Epithelial cell of prostate (primary cell): ENCODE results near the gene ABCC4.

Experiments
- DNase-seq: peaks from one replicate; pipeline ENCODE4 v3.0.0-alpha.2; 2011; ENCODE audit warnings: low read depth, low spot score
- H3K27ac ChIP-seq: fragments of 450-650 bp; 2 replicates; pipeline ENCODE4 v1.5.1; 2017; ENCODE audit warnings: mild to moderate bottlenecking

ABCC4 gene

GRCh38 chr13:95262837-95263384 is 38.3 kb downstream of the ABCC4 start:
- no peak overlapping the region for H3K27ac ChIP-seq
- DNase-seq: no peak

- DNase-seq: no peak
- no peak overlapping the region for H3K27ac ChIP-seq
Observed at GRCh38 chr13:95261956-95262355, 39.3 kb downstream of the ABCC4 start.

GRCh38 chr13:95260031-95260525 is 41.2 kb downstream of the ABCC4 start:
- DNase-seq: no peak
- H3K27ac ChIP-seq: no peak overlapping the region

- no peak for DNase-seq
- H3K27ac ChIP-seq: no peak overlapping the region
Observed at GRCh38 chr13:95258619-95259194, 42.5 kb downstream of the ABCC4 start.

GRCh38 chr13:95258098-95258497 is 43.2 kb downstream of the ABCC4 start:
- DNase-seq: no peak
- H3K27ac ChIP-seq: no peak overlapping the region

GRCh38 chr13:95256091-95256490 is 45.2 kb downstream of the ABCC4 start:
- DNase-seq: peak; percentile 85
- no peak overlapping the region for H3K27ac ChIP-seq

GRCh38 chr13:95255072-95255732 is 46.0 kb downstream of the ABCC4 start:
- H3K27ac ChIP-seq: no peak overlapping the region
- DNase-seq: no peak

GRCh38 chr13:95254339-95254738 is 46.9 kb downstream of the ABCC4 start:
- no peak for DNase-seq
- H3K27ac ChIP-seq: no peak overlapping the region

GRCh38 chr13:95253033-95253432 is 48.2 kb downstream of the ABCC4 start:
- no peak for DNase-seq
- no peak overlapping the region for H3K27ac ChIP-seq

- no peak overlapping the region for H3K27ac ChIP-seq
- no peak for DNase-seq
Observed at GRCh38 chr13:95251641-95252040, 49.6 kb downstream of the ABCC4 start.

- no peak for DNase-seq
- no peak overlapping the region for H3K27ac ChIP-seq
Observed at GRCh38 chr13:95250961-95251360, 50.3 kb downstream of the ABCC4 start.

- no peak overlapping the region for H3K27ac ChIP-seq
- no peak for DNase-seq
Observed at GRCh38 chr13:95248953-95249352, 52.3 kb downstream of the ABCC4 start.

GRCh38 chr13:95247852-95248251 is 53.4 kb downstream of the ABCC4 start:
- no peak overlapping the region for H3K27ac ChIP-seq
- DNase-seq: no peak

- no peak for DNase-seq
- H3K27ac ChIP-seq: no peak overlapping the region
Observed at GRCh38 chr13:95247171-95247570, 54.1 kb downstream of the ABCC4 start.

GRCh38 chr13:95246292-95247082 is 54.8 kb downstream of the ABCC4 start:
- H3K27ac ChIP-seq: no peak overlapping the region
- peak; percentile 39 for DNase-seq

- DNase-seq: no peak
- no peak overlapping the region for H3K27ac ChIP-seq
Observed at GRCh38 chr13:95245071-95245470, 56.2 kb downstream of the ABCC4 start.

- H3K27ac ChIP-seq: no peak overlapping the region
- no peak for DNase-seq
Observed at GRCh38 chr13:95243207-95243606, 58.0 kb downstream of the ABCC4 start.

GRCh38 chr13:95241321-95241720 is 59.9 kb downstream of the ABCC4 start:
- DNase-seq: no peak
- H3K27ac ChIP-seq: no peak overlapping the region

- no peak overlapping the region for H3K27ac ChIP-seq
- no peak for DNase-seq
Observed at GRCh38 chr13:95239283-95239682, 62.0 kb downstream of the ABCC4 start.

GRCh38 chr13:95237310-95237870 is 63.9 kb downstream of the ABCC4 start:
- no peak for DNase-seq
- H3K27ac ChIP-seq: no peak overlapping the region

- no peak overlapping the region for H3K27ac ChIP-seq
- no peak for DNase-seq
Observed at GRCh38 chr13:95236774-95237173, 64.5 kb downstream of the ABCC4 start.
